Parathyroid adenoma (tissue), 2 donors: Measurements from ENCODE around the gene ADCY3.

Experiments used
- H2AFZ ChIP-seq: fragments of 300-600 bp; sonication (generic); one replicate; pipeline ENCODE4 v1.7.0; 2017; ENCODE audit warnings: antibody characterized with exemption, mild to moderate bottlenecking
- H3K27ac ChIP-seq: fragments of 300-600 bp; sonication (generic); one replicate; pipeline ENCODE4 v1.7.0; 2017
- H3K27me3 ChIP-seq: fragments of 300-600 bp; sonication (generic); one replicate; pipeline ENCODE4 v1.7.0; 2017; ENCODE audit warnings: low read length; ENCODE audit not compliant: control insufficient read depth, insufficient read depth
- H3K36me3 ChIP-seq: fragments of 300-600 bp; sonication (generic); one replicate; pipeline ENCODE4 v1.7.0; 2017; ENCODE audit warnings: low read length; ENCODE audit not compliant: control insufficient read depth, insufficient read depth
- H3K4me1 ChIP-seq: fragments of 300-600 bp; sonication (generic); one replicate; pipeline ENCODE4 v1.7.0; 2017; ENCODE audit warnings: control low read depth
- H3K4me2 ChIP-seq: fragments of 300-600 bp; sonication (generic); one replicate; pipeline ENCODE4 v1.7.0; 2017; ENCODE audit warnings: low read length
- H3K4me3 ChIP-seq: fragments of 300-600 bp; sonication (generic); one replicate; pipeline ENCODE4 v1.7.0; 2017; ENCODE audit warnings: low read depth, low read length
- H3K79me2 ChIP-seq: fragments of 300-600 bp; sonication (generic); one replicate; pipeline ENCODE4 v1.7.0; 2017; ENCODE audit warnings: control low read depth
- H3K9ac ChIP-seq: fragments of 300-600 bp; sonication (generic); one replicate; pipeline ENCODE4 v1.7.0; 2017; ENCODE audit warnings: mild to moderate bottlenecking
- H3K9me3 ChIP-seq: fragments of 300-600 bp; sonication (generic); one replicate; pipeline ENCODE4 v1.7.0; 2017; ENCODE audit warnings: low read length; ENCODE audit not compliant: control insufficient read depth
- CTCF ChIP-seq: fragments of 300-600 bp; sonication (generic); IDR thresholded peaks from one replicate; pipeline ENCODE4 v1.7.0; 2017; ENCODE audit warnings: antibody characterized with exemption, mild to moderate bottlenecking
- donor health status: primary hyperparathyroidism.

The ADCY3 gene

DNA sequence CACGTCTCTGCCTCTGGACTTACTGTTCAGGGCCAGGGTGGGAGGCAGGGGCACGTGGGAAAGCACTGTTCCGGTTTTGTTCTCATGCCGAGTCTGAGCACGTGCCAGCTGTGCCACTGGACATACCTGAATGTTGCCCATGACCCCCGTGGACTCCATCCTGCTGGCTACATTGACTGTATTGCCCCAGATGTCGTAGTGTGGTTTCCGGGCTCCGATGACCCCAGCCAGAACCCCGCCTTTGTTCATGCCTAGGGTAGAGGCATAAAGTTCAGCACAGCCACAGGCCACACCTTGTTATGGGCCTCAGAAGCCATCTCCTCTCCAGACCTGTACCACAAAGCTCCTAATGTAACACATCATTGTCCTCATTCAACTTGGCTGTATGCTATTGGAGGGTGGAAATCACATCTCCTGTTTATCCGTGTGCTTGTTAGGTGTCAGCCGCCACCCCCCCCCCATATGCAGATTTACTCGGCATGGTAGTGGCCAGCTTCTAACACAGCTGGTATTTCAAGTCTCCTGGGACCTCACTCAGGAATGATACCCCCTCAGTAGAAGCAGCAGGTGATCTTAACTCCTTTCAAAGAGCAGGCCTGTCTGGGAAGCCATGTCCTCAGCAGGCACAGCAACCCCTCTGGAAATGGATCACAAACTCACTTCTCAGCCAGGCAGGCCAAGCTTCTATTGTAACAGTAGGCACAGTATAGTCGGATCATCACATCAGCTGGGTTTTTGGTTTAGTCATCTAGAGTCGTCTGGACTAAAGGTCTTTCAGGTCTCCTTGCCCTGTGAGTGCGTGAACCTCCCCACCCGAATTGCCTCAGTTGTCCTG, 99.2 kb downstream of the ADCY3 start:
- H3K4me1 ChIP-seq = no peaks in the 10 kb centered on the region
- no peak overlapping the region for H3K27ac ChIP-seq
- no peaks in the 10 kb centered on the region for H3K9me3 ChIP-seq
- H2AFZ ChIP-seq = no peak overlapping the region
- no peaks in the 10 kb centered on the region for H3K36me3 ChIP-seq
- no peak for TF ChIP-seq CTCF
- H3K9ac ChIP-seq = no peak overlapping the region
- H3K79me2 ChIP-seq = no peaks in the 10 kb centered on the region
- no peaks in the 10 kb centered on the region for H3K27me3 ChIP-seq
- H3K4me3 ChIP-seq = no peak overlapping the region
- H3K4me2 ChIP-seq = no peak overlapping the region

DNA sequence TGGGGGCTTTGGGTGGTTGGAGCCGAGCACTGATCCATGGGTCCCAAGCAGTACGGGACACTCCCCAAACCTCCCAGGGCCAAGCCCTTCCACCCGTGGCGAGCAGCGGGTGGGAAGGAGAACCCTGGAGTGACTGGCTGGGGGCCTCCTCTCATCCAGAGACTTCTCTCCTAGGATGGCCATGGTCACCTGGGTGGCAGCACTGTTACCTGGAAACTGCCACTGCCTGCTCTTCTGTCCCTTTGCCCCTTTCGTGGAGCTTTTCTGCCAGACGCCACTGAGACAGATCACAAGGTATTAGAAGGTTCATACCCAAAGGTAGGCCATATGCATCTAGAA, 99.9 kb downstream of the ADCY3 start:
- H2AFZ ChIP-seq = no peak overlapping the region
- H3K27me3 ChIP-seq = no peaks in the 10 kb centered on the region
- no peak overlapping the region for H3K4me3 ChIP-seq
- H3K4me1 ChIP-seq = no peaks in the 10 kb centered on the region
- no peaks in the 10 kb centered on the region for H3K36me3 ChIP-seq
- no peak overlapping the region for H3K9ac ChIP-seq
- no peaks in the 10 kb centered on the region for H3K9me3 ChIP-seq
- TF ChIP-seq CTCF = no peak
- no peak overlapping the region for H3K27ac ChIP-seq
- H3K4me2 ChIP-seq = no peak overlapping the region
- H3K79me2 ChIP-seq = no peaks in the 10 kb centered on the region

DNA sequence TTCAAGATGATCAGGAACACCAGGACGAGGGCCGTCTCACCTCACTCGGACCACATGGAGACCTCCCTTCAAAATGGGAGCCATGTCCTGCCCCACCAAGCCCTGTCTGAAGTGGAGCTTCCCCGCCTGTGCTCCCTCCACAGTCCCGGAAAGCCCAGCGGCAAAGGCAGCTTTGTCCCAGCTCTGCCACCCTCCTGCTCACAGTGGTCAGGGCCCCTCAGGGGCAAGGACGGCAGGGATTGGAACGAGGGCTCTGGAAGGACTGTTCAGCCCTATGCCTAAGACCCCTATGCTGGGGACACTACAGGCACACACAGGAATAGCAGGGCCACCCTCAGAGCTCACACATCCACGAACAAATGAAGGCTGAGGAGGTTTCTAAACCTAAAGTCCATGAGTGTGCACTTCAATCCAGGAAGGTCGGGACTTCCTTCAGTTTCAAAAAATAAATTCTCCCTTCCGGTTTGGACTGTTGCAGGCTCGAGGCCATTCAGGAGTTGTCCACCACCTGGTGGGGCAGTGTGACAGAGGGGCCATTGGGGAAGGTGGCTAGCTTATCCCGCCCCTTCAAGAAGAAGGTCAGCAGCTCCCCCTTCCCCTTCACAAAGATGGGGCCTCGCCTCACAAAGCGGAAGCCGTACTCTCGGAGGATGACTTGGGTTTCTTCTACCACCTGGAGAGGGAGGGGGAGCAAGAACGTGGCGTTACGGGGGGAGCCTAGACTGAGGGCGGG, 100.4 kb downstream of the ADCY3 start:
- no peak overlapping the region for H3K9ac ChIP-seq
- TF ChIP-seq CTCF = no peak
- no peaks in the 10 kb centered on the region for H3K79me2 ChIP-seq
- no peaks in the 10 kb centered on the region for H3K9me3 ChIP-seq
- no peaks in the 10 kb centered on the region for H3K4me1 ChIP-seq
- H2AFZ ChIP-seq = no peak overlapping the region
- H3K4me2 ChIP-seq = no peak overlapping the region
- no peak overlapping the region for H3K4me3 ChIP-seq
- no peak overlapping the region for H3K27ac ChIP-seq
- no peaks in the 10 kb centered on the region for H3K27me3 ChIP-seq
- no peaks in the 10 kb centered on the region for H3K36me3 ChIP-seq

- H2AFZ ChIP-seq = no peak overlapping the region
- H3K36me3 ChIP-seq = no peaks in the 10 kb centered on the region
- no peaks in the 10 kb centered on the region for H3K9me3 ChIP-seq
- H3K9ac ChIP-seq = no peak overlapping the region
- no peak overlapping the region for H3K4me3 ChIP-seq
- no peaks in the 10 kb centered on the region for H3K4me1 ChIP-seq
- no peaks in the 10 kb centered on the region for H3K79me2 ChIP-seq
- TF ChIP-seq CTCF = no peak
- H3K27ac ChIP-seq = no peak overlapping the region
- no peak overlapping the region for H3K4me2 ChIP-seq
- H3K27me3 ChIP-seq = no peaks in the 10 kb centered on the region
Measured at GRCh38 chr2:24818721-24819167, 101.3 kb downstream of the ADCY3 start.
